Aorta (tissue), 5 donors: ENCODE measurements around the gene SBF2. TPM values are rescaled to one million over a fixed set of nuclear protein-coding genes. Genes with fewer than 3 reads are reported as not detected.

Experiments
- ATAC-seq: fragments of 200-7000 bp; cut with Tn5 transposase; one replicate; pipeline ENCODE4 v1.9.1; 2022; ENCODE audit warnings: moderate library complexity; ENCODE audit not compliant: low FRiP score
- DNase-seq, 2 donors: peaks; one replicate each; pipeline ENCODE4 v3.0.0-alpha.2; 2020
- H3K27ac ChIP-seq, 2 donors: one replicate each; pipeline ENCODE4 v1.5.1; 2013; ENCODE audit warnings: low read length in 2 of 2, mild to moderate bottlenecking in 2 of 2, moderate library complexity in 2 of 2, control low read depth in 1 of 2, inconsistent platforms in 1 of 2, low read depth in 1 of 2
- H3K27me3 ChIP-seq, 2 donors: one replicate each; pipeline ENCODE4 v1.6.1; 2013; ENCODE audit warnings: control low read depth in 1 of 2, low read length in 1 of 2, mild to moderate bottlenecking in 1 of 2, moderate library complexity in 1 of 2; ENCODE audit not compliant: insufficient read depth in 2 of 2, control insufficient read depth in 1 of 2
- H3K36me3 ChIP-seq, 2 donors: one replicate each; pipeline ENCODE4 v1.6.1; 2013; ENCODE audit warnings: control low read depth in 1 of 2, low read length in 1 of 2, mild to moderate bottlenecking in 1 of 2; ENCODE audit not compliant: insufficient read depth in 2 of 2, control insufficient read depth in 1 of 2
- H3K4me1 ChIP-seq, 2 donors: one replicate each; pipeline ENCODE4 v1.6.1; 2013; ENCODE audit warnings: low read length in 2 of 2, control low read depth in 1 of 2, mild to moderate bottlenecking in 1 of 2, moderate library complexity in 1 of 2; ENCODE audit not compliant: insufficient read depth in 2 of 2, control insufficient read depth in 1 of 2
- H3K4me3 ChIP-seq, 2 donors: one replicate each; pipeline ENCODE4 v1.5.1; 2013; ENCODE audit warnings: low read length in 2 of 2, control low read depth in 1 of 2, mild to moderate bottlenecking in 1 of 2
- H3K9me3 ChIP-seq: one replicate; pipeline ENCODE4 v1.6.1; 2013; ENCODE audit warnings: mild to moderate bottlenecking, low read length; ENCODE audit not compliant: control insufficient read depth
- WGBS, 2 donors: extraction: QIAGEN DNeasy Blood & Tissue Kit; methylation state at CpG; one replicate each; pipeline ENCODE4 v1.1.7; 2013; 5-methylcytosine and 5-hydroxymethylcytosine counted together
- intact Hi-C, 2 donors: fragments of 100-400 bp; cut with DNase I; formaldehyde crosslinking; loops; one replicate each; pipeline versions ENCODE4 v1.14.2 to v1.15.0; 2022
- polyA plus RNA-seq, 2 donors: library from polyadenylated mRNA; stranded (reverse); fragments of 200-250 nt; gene quantifications; one replicate each; pipeline ENCODE4 v1.2.3, GENCODE V29; 2013
- total RNA-seq, 2 donors: library from RNA; stranded (reverse); fragmentation: NEBNext Ultra II Directional; extraction: Animal tissue kit (Norgen Biotek cat#: 25700); gene quantifications; one replicate each; pipeline ENCODE4 v1.2.1, GENCODE V29; 2021
- donor health status: healthy with polysubstance abuse.
- donor health status: Bipolar disorder and iron deficiency.
- donor health status: DM: no; HTN: no; CAD: no.
- donor health status: DM: no; HTN: no; CAD: no.
- donor health status: DM: yes; HTN: yes; CAD: no.

SBF2 gene
- total and polyA plus RNA-seq, 4 donors = 6.4 to 82.0 (median 47.6) TPM

DNA sequence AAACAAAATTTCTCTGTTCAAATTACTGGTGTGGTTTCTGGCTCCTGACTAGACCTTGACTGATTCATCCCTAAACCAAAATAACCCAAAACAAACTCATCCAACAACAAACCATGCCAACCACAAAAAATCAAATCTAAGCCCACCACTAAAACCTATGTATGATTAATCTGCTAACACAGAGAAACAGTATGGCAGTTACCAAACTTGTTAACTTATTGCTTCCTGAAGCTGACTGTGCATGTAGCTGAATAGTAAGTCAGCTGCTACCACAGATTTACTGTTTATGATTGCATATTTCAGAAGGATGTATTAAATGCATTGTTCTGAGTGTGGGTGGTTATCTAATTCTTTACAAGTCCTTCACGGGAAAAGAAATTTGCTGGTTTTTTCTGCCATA, 399.0 kb downstream of the SBF2 start:
- 67 to 83% methylated on average over 1 of the region's 1 CpG for WGBS, 2 donors
- H3K4me3 ChIP-seq = no peak overlapping the region
- DNase-seq (no peak), ATAC-seq (no peak)
- no peaks in the 10 kb centered on the region for H3K4me1 ChIP-seq
- peaks cover 2 to 3% of the 10 kb centered on the region in 2 donors for H3K36me3 ChIP-seq
- intact Hi-C loops = no loop called here
- no peaks in the 10 kb centered on the region for H3K9me3 ChIP-seq
- no peaks in the 10 kb centered on the region for H3K27me3 ChIP-seq
- no peak overlapping the region for H3K27ac ChIP-seq

DNA sequence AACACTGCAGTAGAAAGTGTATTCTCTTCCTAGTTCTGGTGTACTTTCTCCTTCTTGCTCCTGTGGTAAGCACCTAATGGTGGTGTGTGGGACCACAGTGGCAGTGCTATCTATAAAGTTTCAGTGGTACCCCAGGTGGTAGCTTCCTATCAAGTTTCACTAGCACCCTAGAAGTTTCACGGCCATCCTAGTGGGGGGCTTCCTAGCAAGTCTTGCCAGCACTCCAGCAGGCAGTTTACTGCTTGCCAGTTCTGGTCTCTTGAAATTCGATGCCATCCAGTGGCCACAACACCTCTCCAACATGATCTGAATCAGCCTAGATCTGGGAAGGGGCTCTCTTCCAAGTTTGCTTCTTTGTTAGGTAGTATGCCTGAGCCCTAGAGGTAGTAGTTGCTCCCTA, 400.5 kb downstream of the SBF2 start:
- WGBS, 2 donors = 69 to 77% methylated on average over 2 of the region's 2 CpGs
- no peaks in the 10 kb centered on the region for H3K9me3 ChIP-seq
- H3K4me3 ChIP-seq = no peak overlapping the region
- intact Hi-C loops = no loop called here
- peaks cover 2 to 3% of the 10 kb centered on the region in 2 donors for H3K36me3 ChIP-seq
- no peaks in the 10 kb centered on the region for H3K4me1 ChIP-seq
- ATAC-seq = no peak
- H3K27me3 ChIP-seq = no peaks in the 10 kb centered on the region
- no peak for DNase-seq
- no peak overlapping the region for H3K27ac ChIP-seq

DNA sequence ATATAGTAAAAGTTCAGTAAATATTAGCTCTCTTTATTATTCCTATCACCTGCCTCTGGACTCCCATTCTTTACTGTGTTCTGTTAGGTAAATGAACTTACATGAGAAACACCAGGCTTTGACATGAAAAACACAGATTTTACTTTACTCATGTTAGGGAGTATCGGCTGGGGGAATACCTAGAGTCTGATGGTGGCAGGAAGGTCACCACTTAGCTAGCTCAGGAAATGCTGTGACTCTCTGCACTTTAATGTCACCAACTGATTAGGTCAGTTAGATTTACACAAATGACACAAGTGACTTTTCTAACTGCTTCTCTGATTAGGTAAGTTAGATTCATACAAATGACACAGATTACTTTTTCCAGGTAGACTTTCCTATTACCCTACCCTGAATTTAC, 405.1 kb downstream of the SBF2 start:
- Histone ChIP-seq H3K27ac (no peak overlapping the region), H3K4me1 (no peaks in the 10 kb centered on the region), H3K27me3 (no peaks in the 10 kb centered on the region), H3K4me3 (no peak overlapping the region), H3K36me3 (no peaks in the 10 kb centered on the region), H3K9me3 (no peaks in the 10 kb centered on the region)
- WGBS, 2 donors = 88 to 95% methylated on average over 1 of the region's 1 CpG
- no peak for ATAC-seq
- no peak for DNase-seq
- intact Hi-C loops = no loop called here

DNA sequence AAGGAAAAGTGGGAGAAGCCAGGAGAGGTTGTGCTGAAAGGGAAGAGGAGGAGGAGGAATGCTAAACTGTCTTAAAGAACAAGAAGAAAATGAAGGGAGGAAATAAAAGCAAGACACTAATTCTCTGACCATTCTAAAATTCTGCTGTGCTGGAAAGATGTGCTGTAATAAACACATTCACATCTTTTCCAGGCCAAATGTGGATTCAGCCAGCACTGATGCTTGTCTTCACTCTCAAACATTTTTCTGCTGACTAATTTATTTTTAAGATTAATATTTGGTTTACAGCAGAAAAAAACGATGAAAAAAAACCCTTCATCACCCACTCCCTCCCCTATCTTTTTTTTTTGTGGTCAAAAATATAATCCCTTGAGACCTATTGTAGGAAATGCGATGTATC, 406.5 kb downstream of the SBF2 start:
- Histone ChIP-seq H3K9me3 (no peaks in the 10 kb centered on the region), H3K36me3 (no peaks in the 10 kb centered on the region), H3K4me1 (no peaks in the 10 kb centered on the region), H3K27ac (no peak overlapping the region), H3K4me3 (no peak overlapping the region), H3K27me3 (no peaks in the 10 kb centered on the region)
- intact Hi-C loops = no loop called here
- whole genome bisulfite sequencing, 2 donors = 65 to 73% methylated on average over 2 of the region's 2 CpGs
- no peak for DNase-seq
- no peak for ATAC-seq

DNA sequence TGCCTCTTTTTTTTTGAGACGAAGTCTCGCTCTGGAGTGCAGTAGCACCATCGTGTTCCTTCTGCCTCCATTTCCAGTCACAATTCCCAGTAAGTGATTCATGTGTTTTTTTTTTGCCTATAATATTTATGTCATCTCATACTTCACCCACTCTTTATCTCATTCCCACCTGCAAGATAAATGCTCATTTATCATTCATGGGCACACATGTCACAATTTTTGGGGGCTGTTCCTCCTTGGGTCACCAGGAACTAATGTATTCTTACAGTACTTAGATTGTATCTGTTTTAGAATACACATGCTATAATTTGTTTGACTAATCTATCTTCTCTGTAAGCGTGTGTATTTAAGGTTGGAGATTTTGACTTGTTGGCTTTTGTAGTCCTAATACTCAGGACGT, 407.4 kb downstream of the SBF2 start:
- H3K4me1 ChIP-seq = no peaks in the 10 kb centered on the region
- no peak for DNase-seq
- no peak for ATAC-seq
- H3K27me3 ChIP-seq = no peaks in the 10 kb centered on the region
- H3K27ac ChIP-seq = no peak overlapping the region
- H3K4me3 ChIP-seq = no peak overlapping the region
- intact Hi-C loops = no loop called here
- 95 to 97% methylated on average over 5 of the region's 5 CpGs for WGBS, 2 donors
- H3K9me3 ChIP-seq = no peaks in the 10 kb centered on the region
- no peaks in the 10 kb centered on the region for H3K36me3 ChIP-seq

DNA sequence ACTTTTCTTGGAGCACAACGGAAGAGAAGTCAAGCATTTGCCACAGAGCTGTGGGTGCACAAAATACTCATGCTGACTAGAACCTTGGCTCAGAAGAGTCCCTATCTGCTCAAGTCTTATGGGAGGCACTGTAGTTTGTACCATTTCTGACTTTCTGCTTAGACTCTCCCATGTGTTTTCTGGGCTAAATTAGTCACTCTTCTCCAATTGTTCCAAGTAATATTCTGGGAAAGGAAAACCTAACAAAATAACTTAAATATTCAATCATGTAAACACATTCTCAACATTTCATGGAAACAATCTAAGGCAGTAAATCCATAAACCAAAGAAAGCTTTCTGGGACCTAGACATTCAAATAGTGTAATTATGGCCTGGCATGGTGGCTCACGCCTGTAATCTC, 409.4 kb downstream of the SBF2 start:
- no peaks in the 10 kb centered on the region for H3K9me3 ChIP-seq
- no peak overlapping the region for H3K4me3 ChIP-seq
- no peaks in the 10 kb centered on the region for H3K27me3 ChIP-seq
- H3K36me3 ChIP-seq = no peaks in the 10 kb centered on the region
- no peak for ATAC-seq
- no peaks in the 10 kb centered on the region for H3K4me1 ChIP-seq
- intact Hi-C loops = no loop called here
- no peak for DNase-seq
- H3K27ac ChIP-seq = no peak overlapping the region
- WGBS, 2 donors = 89 to 91% methylated on average over 2 of the region's 2 CpGs

DNA sequence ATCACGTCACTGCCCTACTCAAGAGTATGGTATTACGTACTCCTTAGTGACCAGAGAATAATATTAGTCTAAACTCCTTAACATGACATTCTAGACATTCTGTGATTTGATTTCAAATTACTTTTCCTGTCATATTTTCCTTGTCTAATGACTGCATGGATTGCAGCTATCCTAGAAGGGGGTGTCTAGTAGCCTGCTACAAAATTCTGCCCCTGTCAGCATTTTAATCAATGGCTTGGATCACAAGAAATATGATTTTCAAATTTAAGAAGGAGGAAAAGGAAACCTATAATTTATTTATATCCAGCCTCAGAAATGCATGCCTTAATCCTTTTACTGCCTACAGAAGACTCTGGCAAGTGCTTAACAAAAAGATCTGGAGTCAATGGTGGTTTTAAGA, 413.4 kb downstream of the SBF2 start:
- no peak for ATAC-seq
- Histone ChIP-seq H3K27me3 (no peaks in the 10 kb centered on the region), H3K27ac (no peak overlapping the region), H3K36me3 (no peaks in the 10 kb centered on the region), H3K4me3 (no peak overlapping the region), H3K4me1 (no peaks in the 10 kb centered on the region), H3K9me3 (no peaks in the 10 kb centered on the region)
- intact Hi-C loops = no loop called here
- 95 to 100% methylated on average over 2 of the region's 2 CpGs for WGBS, 2 donors
- no peak for DNase-seq

DNA sequence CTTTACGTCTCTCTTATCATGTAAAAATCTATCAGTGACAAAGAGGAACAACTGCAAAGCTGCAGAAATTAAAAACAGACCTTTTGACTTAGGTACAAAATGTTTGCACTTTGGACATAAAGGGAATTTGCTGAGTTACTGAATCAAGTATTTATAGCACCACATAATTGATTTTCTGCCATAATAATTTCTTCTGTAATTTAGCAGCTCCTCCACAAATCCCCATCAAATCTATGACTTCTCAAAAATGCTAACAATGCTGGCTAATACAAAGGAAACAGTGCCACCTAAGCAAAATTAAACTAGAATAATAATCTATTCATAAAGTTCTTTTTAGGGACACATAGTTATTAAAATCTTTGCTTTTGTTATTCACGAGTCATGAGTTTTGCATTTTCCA, 415.1 kb downstream of the SBF2 start:
- H3K9me3 ChIP-seq = no peaks in the 10 kb centered on the region
- no peak for ATAC-seq
- no peaks in the 10 kb centered on the region for H3K4me1 ChIP-seq
- WGBS, 2 donors = 67 to 80% methylated on average over 2 of the region's 2 CpGs
- intact Hi-C loops = no loop called here
- no peaks in the 10 kb centered on the region for H3K36me3 ChIP-seq
- no peak overlapping the region for H3K4me3 ChIP-seq
- H3K27ac ChIP-seq = no peak overlapping the region
- no peaks in the 10 kb centered on the region for H3K27me3 ChIP-seq
- no peak for DNase-seq

DNA sequence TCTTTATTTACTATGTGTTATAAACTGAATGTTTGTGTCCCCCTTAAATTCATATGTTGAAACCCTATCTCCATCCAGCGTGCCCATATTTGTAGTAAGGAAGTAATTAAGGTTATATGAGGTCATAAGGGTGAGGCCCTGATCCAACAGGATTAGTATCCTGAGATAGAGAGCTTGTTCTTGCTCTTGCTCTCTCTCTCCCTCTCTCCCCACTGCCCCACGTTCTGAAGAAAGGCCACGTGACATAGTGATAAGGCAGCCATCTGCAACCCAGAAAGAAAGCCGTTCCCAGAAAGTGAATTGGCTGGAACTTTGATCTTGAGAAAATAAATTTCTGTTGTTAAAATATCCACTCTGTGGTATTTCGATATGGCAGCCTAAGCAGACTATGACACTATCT, 417.7 kb downstream of the SBF2 start:
- Histone ChIP-seq H3K4me1 (no peaks in the 10 kb centered on the region), H3K4me3 (no peak overlapping the region), H3K9me3 (no peaks in the 10 kb centered on the region), H3K36me3 (no peaks in the 10 kb centered on the region), H3K27ac (no peak overlapping the region), H3K27me3 (no peaks in the 10 kb centered on the region)
- intact Hi-C loops = no loop called here
- WGBS, 2 donors = 88 to 89% methylated on average over 5 of the region's 5 CpGs
- ATAC-seq (no peak), DNase-seq (no peak)
